ENCODE measurements around the gene ZNF592.
"Not testable (repeated sequence)": the region's sequence is repeated elsewhere in the genome, so short reads cannot be mapped to it uniquely, and the experiment has no call there.

Gene ZNF592

GRCh38 chr15:84831028-84831427, 82.6 kb downstream of the ZNF592 start:
- DNase-seq: no peak

DNA sequence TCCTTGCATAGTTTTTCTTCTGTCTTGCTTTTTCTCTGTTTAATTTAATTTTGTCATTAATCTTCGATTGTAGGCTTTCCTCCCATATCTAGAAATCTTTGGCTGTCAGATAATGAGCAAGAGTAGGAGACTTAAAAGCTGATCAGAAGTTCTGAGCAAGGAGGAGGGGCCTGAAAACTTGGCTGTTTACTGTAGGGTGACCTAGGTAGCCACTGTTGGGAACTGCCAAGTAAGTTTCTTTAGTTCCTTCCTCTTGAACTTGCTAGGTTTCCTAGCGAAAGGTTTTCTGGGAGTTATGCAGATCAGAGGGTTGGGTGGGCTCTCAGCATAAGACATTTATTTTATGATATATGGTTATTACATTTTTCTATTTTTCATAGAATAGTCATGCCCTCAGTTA, 83.2 kb downstream of the ZNF592 start:
- DNase-seq: no peak

- no peak for DNase-seq
Measured at GRCh38 chr15:84832448-84833040, 84.2 kb downstream of the ZNF592 start.

DNA sequence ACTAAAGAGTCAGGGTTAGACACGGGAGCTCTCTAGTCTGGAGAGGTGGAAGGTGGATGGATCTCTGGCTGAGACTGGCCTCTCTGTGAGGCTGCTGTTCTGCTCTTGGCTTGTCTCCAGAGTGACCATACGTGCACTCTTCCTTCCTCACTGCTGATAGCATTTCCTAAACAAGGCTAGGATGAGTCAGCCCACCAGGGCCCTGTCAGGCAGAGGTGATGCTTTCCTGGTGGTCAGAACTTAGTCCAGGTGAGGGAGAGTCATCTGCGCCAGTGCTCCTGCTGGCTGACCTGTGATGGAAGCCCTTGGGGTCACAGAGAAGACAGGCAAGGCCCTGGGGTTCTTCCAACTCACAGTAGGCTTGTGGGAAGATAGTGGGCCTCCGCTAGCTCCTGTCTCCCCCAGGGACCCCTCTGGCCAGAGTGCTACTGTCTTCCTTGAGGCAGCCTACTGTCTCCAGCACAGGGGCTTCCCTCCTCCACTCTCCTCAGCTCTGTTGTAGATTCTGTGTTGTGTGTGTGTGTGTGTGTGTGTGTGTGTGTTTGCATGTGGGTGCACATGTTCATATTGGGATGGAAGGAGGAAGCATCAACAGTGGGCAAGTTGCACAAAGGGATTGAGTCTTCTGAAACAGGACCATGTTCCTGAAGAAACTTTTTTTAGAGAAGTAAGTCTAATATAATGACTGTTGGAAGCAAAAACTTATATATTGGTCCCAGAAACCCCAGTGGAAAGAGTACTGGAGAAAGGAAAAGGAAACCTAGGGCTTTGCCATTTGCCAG, 85.2 kb downstream of the ZNF592 start:
- no peak for DNase-seq

GRCh38 chr15:84834229-84834955, 86.0 kb downstream of the ZNF592 start:
- no peak for DNase-seq

- no peak for DNase-seq
Measured at GRCh38 chr15:84834969-84835368, 86.6 kb downstream of the ZNF592 start.

GRCh38 chr15:84835661-84836337, 87.4 kb downstream of the ZNF592 start:
- DNase-seq: no peak

DNA sequence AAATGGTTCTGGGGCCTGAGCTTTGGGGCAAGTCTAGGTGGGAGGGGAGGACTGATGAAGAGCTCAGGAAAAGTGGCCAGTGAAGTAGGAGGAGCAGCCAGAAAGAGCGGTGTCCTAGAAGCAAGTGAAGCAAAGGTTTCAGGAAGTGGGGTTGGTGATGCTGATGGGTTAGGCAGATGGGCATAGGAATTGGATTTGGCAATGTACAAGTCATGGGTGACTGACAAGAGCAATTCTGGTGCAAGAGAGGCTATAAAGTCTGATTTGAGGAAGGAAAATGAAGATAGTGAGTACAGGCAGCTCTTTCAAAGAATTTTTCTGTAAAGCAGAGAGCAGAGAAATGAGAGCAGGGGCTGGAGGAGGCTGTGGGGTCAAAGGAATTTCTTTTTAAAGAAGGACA, 88.5 kb downstream of the ZNF592 start:
- no peak for DNase-seq

- DNase-seq: no peak
Measured at GRCh38 chr15:84839714-84840113, 91.3 kb downstream of the ZNF592 start.

- DNase-seq: no peak
Measured at GRCh38 chr15:84840255-84840654, 91.9 kb downstream of the ZNF592 start.

DNA sequence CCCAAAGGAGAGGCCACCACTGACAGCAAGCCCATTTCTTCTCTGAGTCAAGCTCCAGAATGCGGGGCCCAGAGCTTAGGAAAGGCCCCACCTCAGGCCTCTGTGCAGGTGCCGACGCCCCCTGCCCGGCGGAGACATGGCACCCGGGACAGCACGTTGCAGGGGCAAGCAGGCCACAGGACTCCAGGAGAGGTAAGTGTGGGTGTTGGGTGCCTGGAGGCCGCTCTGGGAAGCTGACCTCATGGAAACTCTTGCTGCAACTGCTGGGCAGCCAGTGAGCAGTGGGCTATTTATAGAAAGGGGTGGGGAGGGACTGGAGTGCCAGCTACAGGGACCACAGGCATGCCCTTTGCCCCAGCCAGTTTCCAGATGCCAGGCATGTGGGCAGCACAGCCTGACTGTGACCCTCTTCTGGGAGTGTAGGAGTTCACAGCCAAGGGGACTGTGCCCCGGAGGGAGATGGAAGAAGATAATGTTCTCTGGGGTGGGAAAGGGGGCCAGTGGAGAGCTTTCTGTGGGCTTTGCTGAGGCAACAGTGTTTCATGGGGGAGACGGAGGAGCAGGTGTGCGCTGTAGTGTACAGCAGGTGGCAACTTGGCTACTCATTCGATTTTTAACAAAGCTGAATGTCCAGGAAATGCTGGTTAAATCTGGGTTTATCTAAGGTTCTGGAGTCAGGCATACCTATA, 92.5 kb downstream of the ZNF592 start:
- no peak for DNase-seq

- DNase-seq: no peak
Measured at GRCh38 chr15:84842781-84843180, 94.4 kb downstream of the ZNF592 start.

- DNase-seq: no peak
Measured at GRCh38 chr15:84844964-84845363, 96.6 kb downstream of the ZNF592 start.

- DNase-seq: not testable (repeated sequence)
Measured at GRCh38 chr15:84845631-84846030, 97.2 kb downstream of the ZNF592 start.

DNA sequence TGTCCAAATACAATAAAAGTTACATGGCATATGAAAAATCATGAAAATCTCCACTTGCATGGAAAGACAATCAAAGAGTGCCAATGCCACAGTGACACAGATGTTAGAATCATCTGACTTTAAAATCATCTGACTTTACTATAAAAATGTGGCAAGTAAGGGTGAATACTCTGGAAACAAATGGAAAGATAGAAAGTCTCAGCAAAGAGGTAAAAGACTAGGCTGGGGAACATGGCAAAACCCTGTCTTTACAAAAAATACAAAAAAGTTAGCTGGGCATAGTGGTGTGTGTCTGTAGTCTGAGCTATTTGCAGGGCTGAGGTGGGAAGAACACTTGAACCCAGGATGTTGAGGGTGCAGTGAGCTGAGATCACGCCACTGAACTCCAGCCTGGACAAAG, 97.9 kb downstream of the ZNF592 start:
- DNase-seq: no peak

DNA sequence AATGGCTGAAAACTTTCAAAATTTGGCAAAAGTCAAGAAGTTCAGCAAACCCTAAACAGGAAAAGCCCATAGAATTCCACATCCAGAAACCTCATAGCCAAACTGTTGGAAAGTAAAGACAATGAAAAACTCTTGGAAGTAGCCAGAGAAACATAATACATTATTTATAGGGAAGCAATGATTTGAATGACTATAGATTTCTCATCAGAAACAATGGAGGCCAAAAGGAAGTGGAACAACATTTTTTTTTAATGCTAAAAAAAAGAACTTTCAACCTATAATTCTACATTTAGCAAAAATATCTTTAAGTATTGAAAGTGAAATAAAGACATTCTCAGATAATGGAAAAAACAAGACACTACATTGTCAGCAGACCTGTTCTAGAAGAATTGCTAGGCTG, 99.0 kb downstream of the ZNF592 start:
- DNase-seq: no peak

DNA sequence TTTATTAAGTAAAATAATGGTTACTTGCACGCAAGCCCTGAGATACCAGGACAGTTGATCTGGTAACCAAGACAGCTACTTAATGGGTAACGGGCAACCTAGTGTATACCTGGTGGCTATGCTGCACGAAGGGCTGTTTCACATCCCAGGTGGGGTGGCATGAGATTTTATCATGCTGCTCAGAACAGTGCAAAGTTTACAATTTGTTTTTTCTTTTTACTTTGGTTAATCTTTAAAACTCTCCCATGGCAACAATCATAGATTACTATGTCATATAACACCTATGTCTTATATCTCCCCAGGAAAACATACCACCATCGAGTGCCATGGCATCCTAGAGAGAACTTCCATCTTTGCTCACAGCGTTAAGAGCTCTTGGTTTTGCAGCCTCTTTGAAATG, 103.8 kb downstream of the ZNF592 start:
- DNase-seq: no peak

DNA sequence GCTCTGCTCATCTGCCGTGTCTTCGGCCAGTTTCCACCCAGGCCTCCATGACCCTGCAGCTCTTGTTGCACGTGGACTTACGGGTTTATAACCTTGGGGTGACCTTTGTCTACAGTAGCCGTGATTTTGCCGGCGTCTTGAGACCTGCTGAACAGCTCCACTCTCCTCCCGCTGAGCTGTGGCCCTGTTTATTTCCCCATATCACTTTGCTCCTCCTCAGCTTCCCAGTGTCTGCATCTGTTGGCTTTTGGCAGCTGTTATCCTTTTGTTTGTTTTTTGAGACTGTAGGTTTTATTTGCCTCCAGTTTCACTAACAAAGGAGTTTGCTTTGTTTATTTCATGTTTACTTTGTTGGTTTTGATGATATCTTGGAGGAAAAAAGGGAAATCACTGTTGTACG, 106.7 kb downstream of the ZNF592 start:
- DNase-seq: no peak

- DNase-seq: no peak
Measured at GRCh38 chr15:84855765-84856164, 107.4 kb downstream of the ZNF592 start.

Measured in NCI-H510A (cell line).